ENCODE results near the gene GAREM2.

The GAREM2 gene

GRCh38 chr2:26238311-26238958, 65.5 kb downstream of the GAREM2 start:
- no peak for DNase-seq (ENCODE audit: low spot score)

Measured in RKO (cell line).